GM23248 (cell line): ENCODE results near the gene SEZ6L.

Experiments used
- EZH2 ChIP-seq: fragments of 200-600 bp; sonication (generic); IDR thresholded peaks from 2 replicates; pipeline ENCODE4 v1.6.1; 2018; ENCODE audit warnings: antibody characterized with exemption, mild to moderate bottlenecking; ENCODE audit not compliant: insufficient read depth, poor library complexity, severe bottlenecking
- EZH2phosphoT487 ChIP-seq: fragments of 200-600 bp; sonication (generic); IDR thresholded peaks from 2 replicates; pipeline ENCODE4 v1.6.1; 2018; ENCODE audit warnings: antibody characterized with exemption, moderate library complexity, mild to moderate bottlenecking, low read depth; ENCODE audit not compliant: insufficient read depth

GRCh38 chr22:26298605-26299310 lies 129.5 kb downstream of the SEZ6L start:
- TF ChIP-seq EZH2 (no peak), EZH2phosphoT487 (no peak)
